Measurements from ENCODE around the gene NEUROD2. TPM values are rescaled to one million over a fixed set of nuclear protein-coding genes. Genes with fewer than 3 reads are reported as not detected.
A peak's percentile ranks its signal among the peaks of the same experiment; 100 is the strongest.

The NEUROD2 gene
- polyA plus RNA-seq, 3 donors from 2014 or later = not detected

DNA sequence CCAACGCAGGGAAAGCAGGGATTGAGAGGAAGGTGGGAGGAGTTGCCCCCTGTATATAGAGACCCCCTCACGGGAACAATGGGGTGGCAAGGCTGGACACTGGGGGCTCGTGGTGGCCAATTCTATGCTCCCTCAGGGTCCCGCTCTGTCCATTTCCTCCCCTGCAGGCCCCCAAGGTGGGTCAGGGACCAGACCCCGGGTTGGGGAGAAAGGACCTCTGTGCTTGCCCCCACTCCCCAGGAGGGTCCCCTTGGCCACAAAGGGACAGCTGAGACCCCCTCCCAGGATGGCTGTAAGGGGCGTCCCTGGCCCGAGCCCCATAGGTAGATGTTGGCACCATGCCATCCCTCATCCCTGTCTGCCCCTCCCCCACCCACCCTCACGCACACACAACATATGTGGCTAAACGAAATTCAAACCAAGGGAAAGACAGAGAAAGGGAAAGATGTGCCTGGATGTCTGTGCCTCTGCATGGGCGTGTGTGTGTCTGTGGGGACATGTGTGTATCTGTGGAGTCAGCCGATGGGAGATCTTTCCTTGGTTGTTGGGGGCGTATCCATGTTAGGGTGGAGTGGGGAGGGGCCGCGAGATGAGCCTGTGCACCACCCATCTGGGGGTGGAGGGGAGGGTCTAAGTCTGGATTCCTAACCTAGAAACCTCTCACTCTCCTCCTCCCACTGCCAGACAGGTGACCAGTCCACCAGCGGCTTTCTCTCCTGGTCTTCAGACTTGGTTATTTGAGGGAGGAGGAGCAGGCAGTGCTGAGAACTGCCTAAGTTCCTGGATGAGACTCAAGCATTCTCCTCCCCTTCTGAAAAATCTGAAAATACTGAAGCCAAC lies 642 bp upstream of the NEUROD2 start:
- H3K9me3 Mint-ChIP-seq = no peaks in the 10 kb centered on the region
- no peak overlapping the region for H3K27ac Mint-ChIP-seq
- no peak for DNase-seq
- H3K27me3 Mint-ChIP-seq (ENCODE audit: low read depth in 3 of 3) = peaks cover 16 to 21% (median 16%) of the 10 kb centered on the region in 3 donors
- no peak overlapping the region for H3K4me3 Mint-ChIP-seq
- H3K4me1 Mint-ChIP-seq = peaks cover 0 to 8% of the 10 kb centered on the region in 2 donors
- H3K36me3 Mint-ChIP-seq = no peaks in the 10 kb centered on the region

DNA sequence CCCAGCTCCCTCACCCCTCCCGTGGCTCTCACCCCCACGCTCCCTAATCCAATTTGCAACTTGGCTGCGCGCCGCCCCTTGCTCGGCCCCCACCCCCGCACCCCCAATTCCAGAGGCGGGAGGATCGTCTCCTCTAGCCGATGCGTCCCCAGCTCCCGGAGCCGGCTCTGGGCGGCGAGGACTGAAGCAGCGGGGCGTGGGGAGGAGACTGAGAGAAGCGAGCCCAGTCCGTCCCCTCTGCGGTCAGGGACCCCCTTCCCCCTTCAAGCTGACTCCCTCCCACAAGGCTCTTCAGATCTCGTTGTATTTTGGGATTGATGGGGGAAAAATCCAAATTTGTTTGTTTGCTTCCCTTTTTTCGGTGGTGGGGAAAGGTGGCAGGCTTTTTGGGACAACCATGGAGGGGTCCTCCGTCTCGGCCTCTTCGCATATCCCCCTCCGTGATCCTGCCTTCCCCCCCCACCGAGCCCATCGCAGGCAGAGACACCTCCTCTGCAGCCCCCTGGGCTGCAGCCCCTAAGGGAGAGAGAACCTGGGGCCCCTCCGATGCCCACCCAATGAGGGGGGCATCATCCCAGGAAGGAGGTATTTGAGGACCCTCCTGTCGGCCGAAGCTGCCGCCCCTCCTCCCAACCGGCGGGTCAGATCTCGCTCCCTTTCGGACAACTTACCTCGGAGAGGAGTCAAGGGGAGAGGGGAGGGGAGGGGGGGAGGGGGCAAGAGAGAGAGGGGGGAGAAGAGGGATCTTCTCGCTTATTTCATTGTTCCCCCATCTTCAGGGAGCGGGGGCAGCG lies 466 bp downstream of the NEUROD2 start:
- Mint-ChIP-seq H3K27me3 (ENCODE audit: low read depth in 3 of 3) (peaks cover 17 to 27% (median 25%) of the 10 kb centered on the region in 3 donors), H3K36me3 (no peaks in the 10 kb centered on the region), H3K27ac (no peak overlapping the region), H3K4me3 (no peak overlapping the region), H3K4me1 (peaks cover 0 to 9% of the 10 kb centered on the region in 2 donors), H3K9me3 (no peaks in the 10 kb centered on the region)
- no peak for DNase-seq

DNA sequence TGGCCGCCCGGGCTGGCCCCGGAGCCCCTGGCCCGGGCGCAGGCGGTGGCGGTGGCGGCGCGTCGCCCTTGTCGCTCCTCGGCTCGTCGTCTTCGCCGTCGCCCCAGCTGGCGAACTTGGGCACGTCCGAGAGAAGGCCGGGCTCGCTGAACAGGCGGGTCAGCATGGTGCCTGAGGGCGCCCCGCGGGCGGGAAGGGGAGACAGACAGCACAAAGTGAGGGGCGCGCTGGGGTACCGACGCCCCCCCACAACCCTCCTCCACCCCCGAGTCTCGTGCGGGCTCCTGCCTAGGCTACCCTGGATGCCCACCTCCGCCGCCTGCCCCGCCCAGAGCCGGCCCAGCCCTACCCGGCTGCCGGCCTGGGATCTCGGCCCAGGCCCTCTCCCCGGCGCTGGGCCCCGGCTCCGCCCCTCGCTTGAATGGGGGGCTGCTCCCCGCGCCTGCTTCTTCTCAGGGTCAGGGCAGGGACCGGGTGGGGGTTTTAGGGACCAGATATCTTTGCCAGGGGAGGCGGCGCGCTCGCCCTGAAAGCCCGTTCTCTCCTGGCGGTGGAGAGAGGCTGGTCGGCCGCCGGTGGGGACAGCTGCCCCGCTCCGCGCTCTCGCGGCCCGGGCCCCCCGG lies 1.2 kb downstream of the NEUROD2 start:
- Mint-ChIP-seq H3K4me1 (peaks cover 0 to 9% of the 10 kb centered on the region in 2 donors), H3K4me3 (no peak overlapping the region), H3K27ac (no peak overlapping the region), H3K36me3 (no peaks in the 10 kb centered on the region), H3K9me3 (peaks cover 0 to 5% (median 0%) of the 10 kb centered on the region in 6 donors), H3K27me3 (ENCODE audit: low read depth in 3 of 3) (peaks cover 20 to 31% (median 30%) of the 10 kb centered on the region in 3 donors)
- DNase-seq = no peak

- Mint-ChIP-seq H3K27ac (no peak overlapping the region), H3K9me3 (peaks cover 0 to 9% (median 0%) of the 10 kb centered on the region in 6 donors), H3K27me3 (ENCODE audit: low read depth in 3 of 3) (peaks cover 22 to 38% (median 33%) of the 10 kb centered on the region in 3 donors), H3K4me3 (peak overlapping the region in 1 of 5 donors; percentile 45), H3K36me3 (no peaks in the 10 kb centered on the region), H3K4me1 (peaks cover 0 to 9% of the 10 kb centered on the region in 2 donors)
- no peak for DNase-seq
Measured at GRCh38 chr17:39605492-39606433, 2.0 kb downstream of the NEUROD2 start.

GRCh38 chr17:39604911-39605491 lies 2.7 kb downstream of the NEUROD2 start:
- DNase-seq = no peak
- peak overlapping the region in 2 of 5 donors; percentile 44 to 45 for H3K4me3 Mint-ChIP-seq

DNA sequence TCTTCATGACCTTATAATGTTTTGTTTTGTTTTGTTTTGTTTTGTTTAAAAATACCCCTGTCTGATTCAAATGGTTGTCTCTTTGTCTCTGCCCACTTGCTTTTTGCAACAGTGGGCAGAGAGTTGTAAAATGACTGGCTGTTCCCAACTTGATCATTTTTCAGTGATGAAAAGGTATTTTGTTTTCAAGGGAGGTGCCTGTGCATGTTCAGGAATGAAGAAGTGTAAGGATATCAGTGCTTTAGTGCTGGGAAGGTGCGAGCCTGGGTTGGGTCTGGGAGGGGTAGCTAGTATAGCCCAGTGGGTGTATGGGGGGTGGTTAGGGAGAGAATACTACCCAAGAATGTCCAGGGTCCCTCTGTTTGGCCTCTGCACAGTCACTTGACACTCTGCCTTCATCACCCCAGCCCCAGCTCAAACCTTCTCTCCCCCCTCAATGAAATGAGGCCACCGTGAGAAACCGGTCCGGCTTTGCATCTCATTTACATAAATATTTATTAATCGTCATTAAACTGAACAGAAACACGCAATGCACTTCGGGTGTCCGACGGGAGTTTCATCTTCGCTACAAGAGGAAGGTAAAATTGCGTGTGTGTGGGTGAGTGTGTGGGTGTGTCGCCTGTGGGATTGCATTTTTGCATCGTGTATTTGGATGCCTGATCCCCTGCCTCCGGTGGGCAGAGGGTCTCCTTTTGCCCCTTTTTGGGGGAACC lies 4.3 kb downstream of the NEUROD2 start:
- Mint-ChIP-seq H3K27me3 (ENCODE audit: low read depth in 3 of 3) (peaks cover 20 to 34% (median 33%) of the 10 kb centered on the region in 3 donors), H3K9me3 (peaks cover 0 to 9% (median 0%) of the 10 kb centered on the region in 6 donors), H3K4me1 (peaks cover 0 to 9% of the 10 kb centered on the region in 2 donors), H3K36me3 (no peaks in the 10 kb centered on the region), H3K27ac (no peak overlapping the region), H3K4me3 (no peak overlapping the region)
- DNase-seq = no peak

More at GRCh38 chr17:39604911-39605491, 2.7 kb downstream of the NEUROD2 start:
- Mint-ChIP-seq H3K36me3 (no peaks in the 10 kb centered on the region), H3K9me3 (peaks cover 0 to 9% (median 0%) of the 10 kb centered on the region in 6 donors), H3K27ac (no peak overlapping the region), H3K27me3 (ENCODE audit: low read depth in 3 of 3) (peaks cover 24 to 40% (median 33%) of the 10 kb centered on the region in 3 donors), H3K4me1 (peaks cover 0 to 9% of the 10 kb centered on the region in 2 donors)

GRCh38 chr17:39602533-39603303 lies 5.0 kb downstream of the NEUROD2 start:
- DNase-seq = no peak
- H3K4me1 Mint-ChIP-seq = peaks cover 0 to 10% of the 10 kb centered on the region in 2 donors
- no peaks in the 10 kb centered on the region for H3K36me3 Mint-ChIP-seq
- no peak overlapping the region for H3K4me3 Mint-ChIP-seq
- peaks cover 20 to 41% (median 37%) of the 10 kb centered on the region in 3 donors for H3K27me3 Mint-ChIP-seq (ENCODE audit: low read depth in 3 of 3)
- H3K9me3 Mint-ChIP-seq = peaks cover 0 to 9% (median 0%) of the 10 kb centered on the region in 6 donors
- no peak overlapping the region for H3K27ac Mint-ChIP-seq

GRCh38 chr17:39601758-39602532 lies 5.8 kb downstream of the NEUROD2 start:
- peaks cover 0 to 11% of the 10 kb centered on the region in 2 donors for H3K4me1 Mint-ChIP-seq

DNA sequence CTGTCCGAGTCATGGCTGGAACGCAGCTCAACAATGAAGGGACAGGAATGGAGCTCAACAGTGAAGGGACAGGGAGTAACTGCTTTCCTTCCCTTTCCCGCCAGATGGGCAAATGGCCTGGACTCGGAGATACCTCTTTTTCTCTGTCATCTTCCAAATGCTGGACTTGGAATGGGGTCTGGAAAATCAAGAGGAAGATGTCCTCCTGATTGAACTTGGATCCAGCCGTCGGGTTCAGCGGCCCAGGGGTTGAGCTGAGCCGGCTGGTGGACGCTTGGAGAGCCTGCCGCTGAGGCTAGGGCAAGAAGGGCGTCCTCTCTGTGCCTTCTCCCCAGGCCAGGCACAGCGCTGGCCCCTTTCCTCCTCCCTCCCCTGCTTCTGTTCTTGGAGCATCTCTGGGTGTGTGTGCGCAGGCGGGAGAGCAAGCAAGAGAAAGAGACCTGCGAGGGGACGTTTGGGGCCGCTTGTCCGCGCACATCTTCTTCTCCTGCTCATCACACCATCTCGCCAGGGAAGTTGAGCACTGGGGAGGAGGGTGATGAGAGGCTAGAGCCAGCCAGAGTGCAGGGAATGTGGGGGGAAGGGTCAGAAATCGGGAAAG lies 6.6 kb downstream of the NEUROD2 start:
- H3K4me3 Mint-ChIP-seq = no peak overlapping the region
- no peak overlapping the region for H3K27ac Mint-ChIP-seq
- H3K4me1 Mint-ChIP-seq = peaks cover 0 to 10% of the 10 kb centered on the region in 2 donors
- no peak for DNase-seq
- no peaks in the 10 kb centered on the region for H3K36me3 Mint-ChIP-seq
- H3K9me3 Mint-ChIP-seq = peaks cover 0 to 11% (median 0%) of the 10 kb centered on the region in 6 donors
- H3K27me3 Mint-ChIP-seq (ENCODE audit: low read depth in 3 of 3) = peaks cover 25 to 48% (median 44%) of the 10 kb centered on the region in 3 donors

More at GRCh38 chr17:39601758-39602532, 5.8 kb downstream of the NEUROD2 start:
- no peaks in the 10 kb centered on the region for H3K36me3 Mint-ChIP-seq
- peaks cover 23 to 43% (median 43%) of the 10 kb centered on the region in 3 donors for H3K27me3 Mint-ChIP-seq (ENCODE audit: low read depth in 3 of 3)
- no peak overlapping the region for H3K27ac Mint-ChIP-seq
- no peak for DNase-seq
- peaks cover 0 to 11% (median 0%) of the 10 kb centered on the region in 6 donors for H3K9me3 Mint-ChIP-seq
- H3K4me3 Mint-ChIP-seq = peak overlapping the region in 1 of 5 donors; percentile 28

DNA sequence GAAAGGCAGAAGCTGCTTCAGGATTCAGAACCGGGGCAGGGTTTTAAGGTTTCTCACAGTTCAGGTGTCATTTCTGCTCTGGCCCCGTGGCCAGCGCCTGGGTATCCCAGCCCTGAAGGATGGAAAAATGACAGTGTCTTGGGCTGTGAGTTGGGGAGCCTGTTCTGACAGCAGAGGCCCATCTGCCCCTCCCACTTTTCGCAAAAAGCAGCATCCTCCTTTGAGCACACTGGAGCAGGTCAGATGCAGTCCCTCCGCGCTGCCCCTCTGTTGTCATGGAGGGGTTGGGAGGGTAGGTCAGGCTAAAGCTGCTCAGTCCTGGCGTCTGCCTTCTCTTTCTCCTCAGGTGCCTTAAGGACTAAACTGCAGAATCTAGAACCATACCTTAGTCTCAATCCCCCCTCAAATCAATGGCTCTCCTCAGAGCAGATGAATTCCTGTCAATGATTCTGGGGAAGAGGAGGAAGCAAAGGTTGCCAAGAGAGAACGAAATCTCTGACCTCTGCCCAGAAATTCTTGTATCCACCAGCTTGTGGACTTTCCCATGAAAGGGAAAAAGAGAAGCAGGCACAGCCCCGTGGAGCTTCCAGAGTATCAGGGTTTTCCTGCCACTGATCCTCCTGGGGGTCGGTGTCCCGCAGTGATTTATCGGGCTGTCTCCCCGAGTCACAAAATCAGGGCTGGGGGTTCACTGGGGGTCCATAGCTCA lies 7.3 kb downstream of the NEUROD2 start:
- DNase-seq = no peak
- H3K27me3 Mint-ChIP-seq (ENCODE audit: low read depth in 3 of 3) = peaks cover 27 to 50% (median 49%) of the 10 kb centered on the region in 3 donors
- H3K27ac Mint-ChIP-seq = no peak overlapping the region
- no peak overlapping the region for H3K4me3 Mint-ChIP-seq
- peaks cover 0 to 10% of the 10 kb centered on the region in 2 donors for H3K4me1 Mint-ChIP-seq
- no peaks in the 10 kb centered on the region for H3K36me3 Mint-ChIP-seq
- H3K9me3 Mint-ChIP-seq = peaks cover 0 to 11% (median 0%) of the 10 kb centered on the region in 6 donors

All from immature natural killer cell (primary cell).